GM12875 (cell line): ENCODE measurements around the gene TUBGCP6.

Source experiments
- H3K4me3 ChIP-seq: one replicate; pipeline ENCODE4 v1.5.1; 2011; ENCODE audit warnings: low read depth, low read length, control low read depth
- CTCF ChIP-seq: IDR thresholded peaks from 2 replicates; pipeline ENCODE4 v1.5.1; 2011; ENCODE audit warnings: low read depth, mild to moderate bottlenecking, control low read depth, inconsistent platforms, low read length, moderate library complexity, borderline replicate concordance; ENCODE audit not compliant: insufficient read depth

TUBGCP6 gene

GRCh38 chr22:50282361-50283155, 37.7 kb upstream of the TUBGCP6 start:
- H3K4me3 ChIP-seq: no peak overlapping the region
- no peak for TF ChIP-seq CTCF

- H3K4me3 ChIP-seq: no peak overlapping the region
- no peak for TF ChIP-seq CTCF
Observed at GRCh38 chr22:50281957-50282356, 37.1 kb upstream of the TUBGCP6 start.

GRCh38 chr22:50281384-50281760, 36.5 kb upstream of the TUBGCP6 start:
- no peak for TF ChIP-seq CTCF
- no peak overlapping the region for H3K4me3 ChIP-seq

GRCh38 chr22:50280708-50281383, 36.0 kb upstream of the TUBGCP6 start:
- TF ChIP-seq CTCF: no peak
- no peak overlapping the region for H3K4me3 ChIP-seq

- H3K4me3 ChIP-seq: no peak overlapping the region
- no peak for TF ChIP-seq CTCF
Observed at GRCh38 chr22:50280022-50280707, 35.3 kb upstream of the TUBGCP6 start.

GRCh38 chr22:50278956-50279619, 34.3 kb upstream of the TUBGCP6 start:
- TF ChIP-seq CTCF: no peak
- no peak overlapping the region for H3K4me3 ChIP-seq

- no peak overlapping the region for H3K4me3 ChIP-seq
- no peak for TF ChIP-seq CTCF
Observed at GRCh38 chr22:50278461-50278860, 33.6 kb upstream of the TUBGCP6 start.
